Aorta (tissue), 5 donors: Measurements from ENCODE around the gene AKNAD1. TPM values are rescaled to one million over a fixed set of nuclear protein-coding genes. Genes with fewer than 3 reads are reported as not detected.
"Not testable (repeated sequence)": the region's sequence is repeated elsewhere in the genome, so short reads cannot be mapped to it uniquely, and the experiment has no call there.

Experiments
- ATAC-seq: fragments of 200-7000 bp; cut with Tn5 transposase; one replicate; pipeline ENCODE4 v1.9.1; 2022; ENCODE audit warnings: moderate library complexity; ENCODE audit not compliant: low FRiP score
- DNase-seq, 2 donors: peaks; one replicate each; pipeline ENCODE4 v3.0.0-alpha.2; 2020
- H3K27ac ChIP-seq, 2 donors: one replicate each; pipeline ENCODE4 v1.5.1; 2013; ENCODE audit warnings: low read length in 2 of 2, mild to moderate bottlenecking in 2 of 2, moderate library complexity in 2 of 2, control low read depth in 1 of 2, inconsistent platforms in 1 of 2, low read depth in 1 of 2
- H3K27me3 ChIP-seq, 2 donors: one replicate each; pipeline ENCODE4 v1.6.1; 2013; ENCODE audit warnings: control low read depth in 1 of 2, low read length in 1 of 2, mild to moderate bottlenecking in 1 of 2, moderate library complexity in 1 of 2; ENCODE audit not compliant: insufficient read depth in 2 of 2, control insufficient read depth in 1 of 2
- H3K36me3 ChIP-seq, 2 donors: one replicate each; pipeline ENCODE4 v1.6.1; 2013; ENCODE audit warnings: control low read depth in 1 of 2, low read length in 1 of 2, mild to moderate bottlenecking in 1 of 2; ENCODE audit not compliant: insufficient read depth in 2 of 2, control insufficient read depth in 1 of 2
- H3K4me1 ChIP-seq, 2 donors: one replicate each; pipeline ENCODE4 v1.6.1; 2013; ENCODE audit warnings: low read length in 2 of 2, control low read depth in 1 of 2, mild to moderate bottlenecking in 1 of 2, moderate library complexity in 1 of 2; ENCODE audit not compliant: insufficient read depth in 2 of 2, control insufficient read depth in 1 of 2
- H3K4me3 ChIP-seq, 2 donors: one replicate each; pipeline ENCODE4 v1.5.1; 2013; ENCODE audit warnings: low read length in 2 of 2, control low read depth in 1 of 2, mild to moderate bottlenecking in 1 of 2
- H3K9me3 ChIP-seq: one replicate; pipeline ENCODE4 v1.6.1; 2013; ENCODE audit warnings: mild to moderate bottlenecking, low read length; ENCODE audit not compliant: control insufficient read depth
- WGBS, 2 donors: extraction: QIAGEN DNeasy Blood & Tissue Kit; methylation state at CpG; one replicate each; pipeline ENCODE4 v1.1.7; 2013; 5-methylcytosine and 5-hydroxymethylcytosine counted together
- intact Hi-C, 2 donors: fragments of 100-400 bp; cut with DNase I; formaldehyde crosslinking; loops; one replicate each; pipeline versions ENCODE4 v1.14.2 to v1.15.0; 2022
- polyA plus RNA-seq, 2 donors: library from polyadenylated mRNA; stranded (reverse); fragments of 200-250 nt; gene quantifications; one replicate each; pipeline ENCODE4 v1.2.3, GENCODE V29; 2013
- total RNA-seq, 2 donors: library from RNA; stranded (reverse); fragmentation: NEBNext Ultra II Directional; extraction: Animal tissue kit (Norgen Biotek cat#: 25700); gene quantifications; one replicate each; pipeline ENCODE4 v1.2.1, GENCODE V29; 2021
- donor health status: healthy with polysubstance abuse.
- donor health status: Bipolar disorder and iron deficiency.
- donor health status: DM: no; HTN: no; CAD: no.
- donor health status: DM: no; HTN: no; CAD: no.
- donor health status: DM: yes; HTN: yes; CAD: no.

The AKNAD1 gene
- total and polyA plus RNA-seq, 4 donors = 0.72 TPM; not detected in 3

DNA sequence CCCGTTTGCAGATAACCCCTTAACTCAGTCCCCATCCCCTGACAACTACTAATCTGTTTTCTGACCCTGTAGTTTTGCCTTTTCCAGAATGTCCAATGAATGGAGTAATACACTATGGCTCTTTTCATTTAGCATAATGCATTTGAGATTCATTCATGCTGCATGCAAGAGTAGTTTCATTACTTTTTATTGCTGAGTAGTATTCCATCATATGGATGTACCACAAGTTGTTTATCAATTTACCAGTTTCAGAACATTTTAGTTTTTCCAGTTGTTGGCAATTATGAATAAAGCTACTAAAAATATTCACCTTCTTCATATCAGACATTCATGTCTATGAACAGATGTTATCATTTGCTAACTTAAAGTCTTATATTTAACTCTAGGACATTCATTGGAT, 65.1 kb downstream of the AKNAD1 start:
- no peak overlapping the region for H3K27ac ChIP-seq
- no peaks in the 10 kb centered on the region for H3K27me3 ChIP-seq
- WGBS, 2 donors = 97% methylated on average over 1 of the region's 1 CpG
- no peaks in the 10 kb centered on the region for H3K9me3 ChIP-seq
- H3K4me1 ChIP-seq = no peaks in the 10 kb centered on the region
- intact Hi-C loops = no loop called here
- H3K4me3 ChIP-seq = no peak overlapping the region
- peaks cover 0 to 2% of the 10 kb centered on the region in 2 donors for H3K36me3 ChIP-seq
- ATAC-seq = no peak
- DNase-seq = no peak

DNA sequence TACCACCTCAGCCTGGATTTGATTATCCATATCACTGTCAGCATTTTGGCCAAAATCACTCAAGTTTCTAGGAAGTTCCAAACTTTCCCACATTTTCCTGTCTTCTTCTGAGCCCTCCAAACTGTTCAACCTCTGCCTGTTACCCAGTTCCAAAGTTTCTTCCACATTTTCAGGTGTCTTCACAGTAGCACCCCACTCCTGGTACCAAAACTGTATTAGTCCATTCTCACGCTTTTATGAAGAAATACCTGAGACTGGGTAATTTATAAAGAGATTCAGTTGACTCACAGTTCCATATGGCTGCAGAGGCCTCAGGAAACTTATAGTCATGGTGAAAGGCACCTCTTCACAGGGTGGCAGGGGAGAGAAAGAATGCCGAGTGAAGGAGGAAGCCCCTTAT, 71.0 kb downstream of the AKNAD1 start:
- intact Hi-C loops = no loop called here
- ATAC-seq = no peak
- H3K36me3 ChIP-seq = peaks cover 6 to 8% of the 10 kb centered on the region in 2 donors

DNA sequence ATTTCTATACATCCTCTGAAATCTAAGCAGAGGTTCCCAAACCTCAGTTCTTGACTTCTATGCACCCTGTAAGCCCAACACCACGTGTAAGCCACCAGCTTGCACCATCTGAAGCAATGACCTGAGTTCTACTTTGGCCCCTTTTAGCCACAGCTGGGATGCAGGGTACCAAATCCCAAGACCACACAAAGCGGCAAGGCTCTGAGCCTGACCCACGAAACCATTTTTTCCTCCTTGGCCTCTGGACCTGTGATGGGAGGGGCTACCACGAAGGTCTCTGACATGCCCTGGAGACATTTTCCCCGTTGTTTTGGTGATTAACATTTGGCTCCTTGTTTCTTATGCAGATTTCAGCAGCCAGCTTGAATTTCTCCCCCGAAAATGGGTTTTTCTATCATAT, 71.6 kb downstream of the AKNAD1 start:
- intact Hi-C loops = no loop called here
- ATAC-seq = no peak
- Histone ChIP-seq H3K4me1 (no peaks in the 10 kb centered on the region), H3K27me3 (no peaks in the 10 kb centered on the region), H3K36me3 (peaks cover 6 to 8% of the 10 kb centered on the region in 2 donors), H3K9me3 (peaks cover 6% of the 10 kb centered on the region), H3K27ac (no peak overlapping the region), H3K4me3 (no peak overlapping the region)
- DNase-seq = no peak
- 94 to 96% methylated on average over 6 of the region's 6 CpGs for WGBS, 2 donors

More for the DNA sequence above, 71.0 kb downstream of the AKNAD1 start:
- Histone ChIP-seq H3K4me1 (no peaks in the 10 kb centered on the region), H3K9me3 (peaks cover 6% of the 10 kb centered on the region), H3K4me3 (no peak overlapping the region), H3K27me3 (no peaks in the 10 kb centered on the region), H3K27ac (no peak overlapping the region)
- WGBS, 2 donors = 96 to 97% methylated on average over 2 of the region's 2 CpGs
- no peak for DNase-seq

DNA sequence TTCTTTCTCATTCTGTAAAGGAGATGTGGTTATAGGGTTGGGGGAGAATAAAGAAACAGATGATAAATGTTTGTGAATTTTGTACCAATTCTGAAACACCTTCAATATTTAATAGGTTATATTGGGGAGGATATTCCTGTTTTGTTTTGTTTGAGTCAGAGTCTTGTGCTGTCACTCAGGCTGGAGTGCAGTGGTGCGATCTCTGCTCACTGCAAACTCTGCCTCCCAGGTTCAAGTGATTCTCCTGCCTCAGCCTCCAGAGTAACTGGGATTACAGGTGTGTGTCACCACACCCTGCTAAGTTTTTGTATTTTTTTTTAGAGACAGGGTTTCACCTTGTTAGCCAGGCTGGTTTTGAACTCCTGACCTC, 75.3 kb downstream of the AKNAD1 start:
- H3K9me3 ChIP-seq, H3K36me3 ChIP-seq, H3K27me3 ChIP-seq, H3K4me1 ChIP-seq, ATAC-seq, H3K4me3 ChIP-seq, intact Hi-C loops, DNase-seq, H3K27ac ChIP-seq: not testable (repeated sequence)
- WGBS, 2 donors = 99 to 100% methylated on average over 1 of the region's 1 CpG

DNA sequence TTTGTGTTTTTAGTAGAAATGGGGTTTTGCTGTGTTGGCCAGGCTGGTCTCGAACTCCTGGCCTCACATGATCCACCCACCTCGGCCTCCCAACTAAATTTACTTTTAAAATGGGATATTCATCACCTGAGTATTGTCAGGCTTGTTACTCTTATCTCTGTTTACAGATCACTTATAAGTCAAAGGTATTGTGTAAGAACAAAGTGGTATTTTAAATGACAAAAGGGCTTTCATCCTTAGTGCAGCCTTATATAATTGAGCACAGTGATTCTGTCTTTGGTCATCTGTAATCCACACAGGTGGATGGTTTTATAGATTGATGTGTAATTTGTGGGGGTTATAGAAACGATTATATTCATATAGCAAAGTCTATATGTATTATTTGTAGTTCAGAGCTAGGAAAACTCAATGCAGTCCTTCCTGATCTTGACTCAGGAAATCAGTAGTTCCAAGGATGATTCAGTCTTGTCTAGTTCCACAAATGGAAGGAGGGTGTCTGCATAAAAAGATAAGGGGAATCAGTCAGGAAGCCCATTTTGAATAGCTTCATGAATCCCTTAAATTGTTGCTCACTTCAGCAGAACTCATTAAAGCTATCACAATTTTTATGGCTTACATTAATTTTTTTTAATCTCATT, 75.8 kb downstream of the AKNAD1 start:
- ATAC-seq (no peak), DNase-seq (no peak)
- Histone ChIP-seq H3K4me3 (no peak overlapping the region), H3K4me1 (no peaks in the 10 kb centered on the region), H3K27me3 (no peaks in the 10 kb centered on the region), H3K27ac (no peak overlapping the region), H3K36me3 (peaks cover 6 to 8% of the 10 kb centered on the region in 2 donors), H3K9me3 (peaks cover 6% of the 10 kb centered on the region)
- intact Hi-C loops = no loop called here
- WGBS, 2 donors = 91% methylated on average over 3 of the region's 3 CpGs

DNA sequence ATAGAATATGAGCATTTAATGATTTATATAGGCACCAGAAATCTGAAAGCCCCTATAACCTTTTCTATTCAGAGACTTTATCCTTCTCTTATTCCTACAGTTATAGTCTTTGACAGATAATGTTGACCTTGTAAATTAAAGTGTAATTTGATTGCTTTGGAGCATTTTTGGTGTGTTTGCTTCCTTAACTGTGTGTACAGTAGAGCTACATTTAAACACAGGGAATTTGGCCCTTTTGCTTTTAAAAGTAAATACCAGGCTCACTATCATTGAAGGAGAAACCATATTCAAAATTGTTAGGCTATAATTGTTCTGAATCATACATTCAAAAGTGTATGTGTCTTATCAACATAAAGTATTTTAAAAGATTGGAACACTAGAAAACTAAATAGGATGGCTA, 77.4 kb downstream of the AKNAD1 start:
- no peaks in the 10 kb centered on the region for H3K9me3 ChIP-seq
- no peak for ATAC-seq
- no peak for DNase-seq
- no peaks in the 10 kb centered on the region for H3K4me1 ChIP-seq
- no peak overlapping the region for H3K4me3 ChIP-seq
- no peak overlapping the region for H3K27ac ChIP-seq
- H3K27me3 ChIP-seq = no peaks in the 10 kb centered on the region
- intact Hi-C loops = no loop called here
- H3K36me3 ChIP-seq = peaks cover 0 to 5% of the 10 kb centered on the region in 2 donors

DNA sequence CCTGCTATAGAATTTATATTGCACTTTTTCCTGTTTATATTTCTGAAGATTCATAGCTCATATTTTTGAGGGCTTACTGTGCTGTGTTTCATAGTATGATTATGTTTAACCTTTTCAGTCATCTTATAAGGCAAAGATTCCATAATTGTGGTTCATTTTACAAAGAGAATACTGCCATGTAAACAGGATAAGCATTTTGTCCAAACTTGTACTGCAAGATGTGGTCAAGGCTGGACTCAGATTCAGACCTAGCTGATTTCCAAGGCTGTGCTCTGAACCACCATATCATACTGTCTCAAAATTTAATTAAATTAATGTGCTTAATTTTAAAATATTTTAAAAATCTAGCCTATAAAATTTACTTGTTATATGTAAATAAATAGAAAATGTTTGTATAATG, 79.1 kb downstream of the AKNAD1 start:
- no peaks in the 10 kb centered on the region for H3K4me1 ChIP-seq
- H3K36me3 ChIP-seq = peaks cover 0 to 5% of the 10 kb centered on the region in 2 donors
- H3K4me3 ChIP-seq = no peak overlapping the region
- DNase-seq = no peak
- no peaks in the 10 kb centered on the region for H3K9me3 ChIP-seq
- no peak overlapping the region for H3K27ac ChIP-seq
- ATAC-seq = no peak
- intact Hi-C loops = no loop called here
- H3K27me3 ChIP-seq = no peaks in the 10 kb centered on the region

DNA sequence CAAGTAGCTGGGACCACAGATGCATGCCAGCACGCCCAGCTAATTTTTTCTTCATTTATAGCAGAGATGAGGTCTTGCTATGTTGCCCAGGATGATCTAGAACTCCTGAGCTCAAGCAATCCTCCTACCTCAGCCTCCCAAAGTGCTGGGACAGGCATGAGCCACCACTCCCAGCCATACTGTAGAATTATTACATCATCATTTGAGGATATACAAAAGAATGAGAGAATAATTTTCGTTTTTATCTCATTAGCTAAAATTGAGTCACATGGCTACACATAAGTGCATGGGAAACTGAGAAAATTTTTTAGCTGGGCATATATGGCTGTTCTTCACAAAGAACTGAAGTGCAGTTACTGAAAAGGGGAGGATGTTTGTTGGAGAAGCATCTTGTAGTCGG, 89.2 kb downstream of the AKNAD1 start:
- Histone ChIP-seq H3K4me1 (no peaks in the 10 kb centered on the region), H3K9me3 (no peaks in the 10 kb centered on the region), H3K27ac (no peak overlapping the region), H3K36me3 (peaks cover 3 to 4% of the 10 kb centered on the region in 2 donors), H3K27me3 (no peaks in the 10 kb centered on the region), H3K4me3 (no peak overlapping the region)
- DNase-seq = no peak
- intact Hi-C loops = no loop called here
- ATAC-seq = no peak
- WGBS, 2 donors = 84 to 86% methylated on average over 3 of the region's 3 CpGs

DNA sequence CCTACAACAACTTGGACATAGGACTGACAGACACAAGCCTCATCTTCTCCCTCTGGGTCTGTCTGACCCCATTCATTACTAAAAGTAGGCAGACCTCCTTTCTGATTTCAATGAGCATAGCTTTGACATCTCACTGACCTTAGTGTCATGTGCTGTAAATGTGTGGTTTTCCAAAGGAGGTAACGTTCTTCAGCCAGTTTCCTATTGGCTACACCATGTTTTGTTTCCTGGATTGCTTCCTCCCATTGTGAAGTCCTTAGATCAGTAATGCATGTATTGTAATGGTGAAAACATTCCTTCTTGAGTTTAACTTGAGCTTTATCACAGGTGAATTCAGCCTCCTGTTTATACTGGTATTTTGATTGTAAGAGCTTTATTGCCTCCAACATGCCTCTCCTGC, 89.8 kb downstream of the AKNAD1 start:
- no peak overlapping the region for H3K4me3 ChIP-seq
- ATAC-seq (no peak), DNase-seq (no peak)
- no peaks in the 10 kb centered on the region for H3K9me3 ChIP-seq
- H3K27me3 ChIP-seq = no peaks in the 10 kb centered on the region
- no peak overlapping the region for H3K27ac ChIP-seq
- peaks cover 4 to 5% of the 10 kb centered on the region in 2 donors for H3K36me3 ChIP-seq
- no peaks in the 10 kb centered on the region for H3K4me1 ChIP-seq
- 58 to 68% methylated on average over 1 of the region's 1 CpG for whole genome bisulfite sequencing, 2 donors
- intact Hi-C loops = no loop called here
